Activated CD8-positive, alpha-beta T cell treated with anti-CD3 and anti-CD28 coated beads, Interleukin-2, amount 10 ng/mL, durations not matched to agents 7 days and 5 days (primary cell): Measurements from ENCODE around the gene TPSD1. TPM values are rescaled to one million over a fixed set of nuclear protein-coding genes. Genes with fewer than 3 reads are reported as not detected.

Experiments used
- ATAC-seq: fragments of 150-1000 bp; cut with Tn5 transposase; one replicate; pipeline ENCODE4 v1.10.0; 2021; ENCODE audit warnings: moderate library complexity
- CTCF ChIA-PET: fragments of 350-600 bp; sonication (Branson Sonifier 250); formaldehyde crosslinking; loops from one replicate; lab custom pipeline; 2021; ENCODE audit warnings: antibody characterized with exemption; lab: Charles Lee
- POLR2A ChIA-PET: fragments of 350-600 bp; sonication (Branson Sonifier 250); formaldehyde crosslinking; loops from one replicate; lab custom pipeline; 2021; ENCODE audit warnings: antibody characterized with exemption; lab: Charles Lee
- DNase-seq: peaks from one replicate; pipeline ENCODE4 v3.0.0-alpha.2; 2020
- H3K27ac Mint-ChIP-seq: one replicate; pipeline ENCODE4 v1.8.0; 2021; ENCODE audit warnings: mild to moderate bottlenecking, mixed read lengths
- H3K27me3 Mint-ChIP-seq: one replicate; pipeline ENCODE4 v1.8.0; 2021; ENCODE audit warnings: low read depth, mixed read lengths
- H3K36me3 Mint-ChIP-seq: one replicate; pipeline ENCODE4 v1.8.0; 2021; ENCODE audit warnings: low read depth, mixed read lengths
- H3K4me1 Mint-ChIP-seq: one replicate; pipeline ENCODE4 v1.8.0; 2021; ENCODE audit warnings: low read depth, mixed read lengths
- H3K4me3 Mint-ChIP-seq: one replicate; pipeline ENCODE4 v1.8.0; 2021; ENCODE audit warnings: mild to moderate bottlenecking, mixed read lengths
- H3K9me3 Mint-ChIP-seq: one replicate; pipeline ENCODE4 v1.8.0; 2022; ENCODE audit warnings: mixed read lengths; ENCODE audit not compliant: insufficient read depth
- total RNA-seq, 2 experiments: library from RNA; stranded (reverse); gene quantifications; one replicate each; pipeline ENCODE4 v1.2.3, GENCODE V29; 2021

The TPSD1 gene
- total RNA-seq, 2 experiments from 2014 or later, result not detected

DNA sequence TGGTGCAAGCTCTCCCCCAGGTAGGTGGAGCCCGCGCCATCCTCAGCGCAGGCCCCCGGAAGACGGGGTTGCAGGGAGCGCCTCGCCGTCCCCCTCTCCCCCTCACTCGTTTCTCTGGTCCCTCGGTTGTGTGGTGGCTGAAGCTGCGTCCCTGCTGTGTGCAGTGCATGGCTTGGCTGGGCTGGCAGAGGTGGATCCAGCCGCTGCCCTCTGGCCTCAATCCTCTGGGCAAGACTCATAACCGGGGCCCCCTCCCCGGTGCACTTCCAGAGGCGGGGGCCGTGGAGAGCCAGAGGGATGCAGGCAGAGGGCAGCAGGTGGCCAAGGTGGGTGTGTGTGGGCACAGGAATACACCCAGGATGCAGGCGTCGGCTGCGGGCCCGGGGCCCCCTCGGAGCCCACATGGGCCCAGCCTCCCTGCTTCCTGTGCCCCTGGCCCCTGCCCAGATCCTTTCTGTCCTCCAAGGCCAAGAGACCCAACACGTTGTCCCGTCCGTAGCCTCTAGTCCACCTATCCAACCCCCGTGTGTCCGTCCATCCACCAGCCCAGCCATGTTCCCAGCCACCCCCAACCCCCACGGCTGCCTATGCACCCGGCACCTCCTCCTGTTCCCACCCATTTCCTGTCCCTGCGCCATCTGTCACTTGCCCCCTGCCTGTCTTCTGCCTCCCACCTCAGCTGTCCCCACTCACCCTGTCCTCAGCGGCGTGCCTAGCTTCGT lies 40.1 kb upstream of the TPSD1 start:
- DNase-seq (no peak), ATAC-seq (no peak)
- Mint-ChIP-seq H3K9me3 (no peaks in the 10 kb centered on the region), H3K27me3 (no peaks in the 10 kb centered on the region), H3K4me1 (no peaks in the 10 kb centered on the region), H3K27ac (no peak overlapping the region), H3K36me3 (no peaks in the 10 kb centered on the region), H3K4me3 (no peak overlapping the region)
- ChIA-PET POLR2A (no interaction called here), CTCF (no interaction called here)

DNA sequence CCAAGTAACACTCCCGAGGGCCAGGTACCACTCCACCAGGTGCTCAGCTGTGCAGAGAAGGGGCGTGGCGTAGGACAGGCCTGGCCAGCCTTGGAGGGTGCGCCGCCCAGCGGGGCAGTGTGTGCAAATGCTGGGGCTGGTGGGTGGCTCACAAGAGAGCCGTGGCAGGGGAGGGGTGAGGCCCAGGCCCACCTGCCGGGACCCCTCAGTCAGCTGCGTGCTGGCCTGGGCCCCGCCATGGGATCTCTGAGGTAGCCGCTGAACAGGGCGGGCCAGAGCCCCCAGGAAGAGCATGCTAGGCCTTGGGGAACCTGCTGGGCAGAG lies 39.6 kb upstream of the TPSD1 start:
- no peak overlapping the region for H3K27ac Mint-ChIP-seq
- H3K9me3 Mint-ChIP-seq, result no peaks in the 10 kb centered on the region

GRCh38 chr16:1216681-1217400 lies 39.0 kb upstream of the TPSD1 start:
- ATAC-seq (no peak), DNase-seq (no peak)
- Mint-ChIP-seq H3K9me3 (no peaks in the 10 kb centered on the region), H3K36me3 (no peaks in the 10 kb centered on the region), H3K4me1 (no peaks in the 10 kb centered on the region), H3K4me3 (no peak overlapping the region), H3K27me3 (no peaks in the 10 kb centered on the region), H3K27ac (no peak overlapping the region)
- POLR2A ChIA-PET, result no interaction called here
- CTCF ChIA-PET, result no interaction called here

More for the DNA sequence above, 39.6 kb upstream of the TPSD1 start:
- DNase-seq (no peak), ATAC-seq (no peak)
- Mint-ChIP-seq H3K27me3 (no peaks in the 10 kb centered on the region), H3K36me3 (no peaks in the 10 kb centered on the region), H3K4me3 (no peak overlapping the region), H3K4me1 (no peaks in the 10 kb centered on the region)
- ChIA-PET CTCF (no interaction called here), POLR2A (no interaction called here)

GRCh38 chr16:1217526-1217925 lies 38.3 kb upstream of the TPSD1 start:
- Mint-ChIP-seq H3K27me3 (no peaks in the 10 kb centered on the region), H3K36me3 (no peaks in the 10 kb centered on the region), H3K4me3 (no peak overlapping the region), H3K4me1 (no peaks in the 10 kb centered on the region), H3K27ac (no peak overlapping the region), H3K9me3 (no peaks in the 10 kb centered on the region)
- ChIA-PET POLR2A (no interaction called here), CTCF (no interaction called here)
- ATAC-seq, result no peak
- no peak for DNase-seq

GRCh38 chr16:1218061-1218929 lies 37.6 kb upstream of the TPSD1 start:
- CTCF ChIA-PET, result no interaction called here
- H3K4me1 Mint-ChIP-seq, result no peaks in the 10 kb centered on the region
- POLR2A ChIA-PET, result no interaction called here
- no peaks in the 10 kb centered on the region for H3K9me3 Mint-ChIP-seq
- ATAC-seq (no peak), DNase-seq (no peak)
- H3K27me3 Mint-ChIP-seq, result no peaks in the 10 kb centered on the region
- H3K36me3 Mint-ChIP-seq, result no peaks in the 10 kb centered on the region
- no peak overlapping the region for H3K27ac Mint-ChIP-seq
- no peak overlapping the region for H3K4me3 Mint-ChIP-seq

DNA sequence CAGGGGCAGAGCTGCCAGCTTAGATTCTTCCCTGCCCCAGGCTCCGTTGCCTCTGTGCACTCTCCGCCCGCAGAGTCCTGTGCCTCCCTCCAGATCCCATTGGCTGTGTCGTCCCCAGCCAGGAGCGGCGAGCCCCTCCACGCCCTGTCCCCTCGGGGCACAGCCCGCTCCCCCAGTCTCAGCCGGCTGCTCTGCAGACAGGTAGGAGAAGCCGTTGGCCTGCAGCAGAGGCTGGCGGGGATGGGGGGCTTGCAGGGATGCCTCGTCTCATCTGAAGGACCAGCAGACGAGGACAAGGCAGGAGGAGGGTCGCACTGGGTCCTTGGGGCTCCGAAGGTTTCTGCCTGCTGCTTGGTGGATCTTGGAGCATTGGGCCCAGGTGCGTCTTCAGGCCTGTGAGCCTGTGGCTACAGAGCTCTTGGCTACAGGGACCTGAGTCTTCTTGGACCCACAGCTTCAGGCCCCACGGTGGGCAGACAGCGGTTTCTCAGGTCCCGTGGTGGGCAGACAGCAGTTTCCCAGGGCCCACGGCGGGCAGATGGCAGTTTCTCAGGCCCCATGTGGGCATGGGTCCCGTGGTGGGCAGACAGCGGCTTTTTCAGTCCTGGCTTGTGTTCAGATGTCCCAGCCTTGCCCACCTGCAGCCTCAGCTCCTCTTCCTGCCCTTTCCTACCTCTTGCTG lies 36.8 kb upstream of the TPSD1 start:
- no peak for DNase-seq

GRCh38 chr16:1220098-1220728 lies 35.7 kb upstream of the TPSD1 start:
- ChIA-PET POLR2A (no interaction called here), CTCF (no interaction called here)
- DNase-seq, result no peak
- H3K4me3 Mint-ChIP-seq, result no peak overlapping the region
- H3K9me3 Mint-ChIP-seq, result no peaks in the 10 kb centered on the region
- H3K27ac Mint-ChIP-seq, result no peak overlapping the region
- no peaks in the 10 kb centered on the region for H3K36me3 Mint-ChIP-seq
- no peaks in the 10 kb centered on the region for H3K4me1 Mint-ChIP-seq
- ATAC-seq, result no peak
- no peaks in the 10 kb centered on the region for H3K27me3 Mint-ChIP-seq

More for the DNA sequence above, 36.8 kb upstream of the TPSD1 start:
- ChIA-PET POLR2A (no interaction called here), CTCF (no interaction called here)
- Mint-ChIP-seq H3K4me1 (no peaks in the 10 kb centered on the region), H3K4me3 (no peak overlapping the region), H3K27ac (no peak overlapping the region), H3K36me3 (no peaks in the 10 kb centered on the region), H3K27me3 (no peaks in the 10 kb centered on the region), H3K9me3 (no peaks in the 10 kb centered on the region)
- no peak for ATAC-seq

- ATAC-seq (no peak), DNase-seq (no peak)
- no peak overlapping the region for H3K4me3 Mint-ChIP-seq
- no peak overlapping the region for H3K27ac Mint-ChIP-seq
- ChIA-PET POLR2A (no interaction called here), CTCF (no interaction called here)
- no peaks in the 10 kb centered on the region for H3K4me1 Mint-ChIP-seq
- H3K36me3 Mint-ChIP-seq, result no peaks in the 10 kb centered on the region
- H3K27me3 Mint-ChIP-seq, result no peaks in the 10 kb centered on the region
- no peaks in the 10 kb centered on the region for H3K9me3 Mint-ChIP-seq
These were observed 34.8 kb upstream of the TPSD1 start for GRCh38 chr16:1220841-1221627.

GRCh38 chr16:1221628-1222552 lies 34.0 kb upstream of the TPSD1 start:
- no peak overlapping the region for H3K27ac Mint-ChIP-seq
- no peaks in the 10 kb centered on the region for H3K4me1 Mint-ChIP-seq
- POLR2A ChIA-PET, result no interaction called here
- no peaks in the 10 kb centered on the region for H3K27me3 Mint-ChIP-seq
- CTCF ChIA-PET, result no interaction called here
- H3K36me3 Mint-ChIP-seq, result no peaks in the 10 kb centered on the region
- ATAC-seq (no peak), DNase-seq (no peak)
- H3K4me3 Mint-ChIP-seq, result no peak overlapping the region
- H3K9me3 Mint-ChIP-seq, result no peaks in the 10 kb centered on the region

DNA sequence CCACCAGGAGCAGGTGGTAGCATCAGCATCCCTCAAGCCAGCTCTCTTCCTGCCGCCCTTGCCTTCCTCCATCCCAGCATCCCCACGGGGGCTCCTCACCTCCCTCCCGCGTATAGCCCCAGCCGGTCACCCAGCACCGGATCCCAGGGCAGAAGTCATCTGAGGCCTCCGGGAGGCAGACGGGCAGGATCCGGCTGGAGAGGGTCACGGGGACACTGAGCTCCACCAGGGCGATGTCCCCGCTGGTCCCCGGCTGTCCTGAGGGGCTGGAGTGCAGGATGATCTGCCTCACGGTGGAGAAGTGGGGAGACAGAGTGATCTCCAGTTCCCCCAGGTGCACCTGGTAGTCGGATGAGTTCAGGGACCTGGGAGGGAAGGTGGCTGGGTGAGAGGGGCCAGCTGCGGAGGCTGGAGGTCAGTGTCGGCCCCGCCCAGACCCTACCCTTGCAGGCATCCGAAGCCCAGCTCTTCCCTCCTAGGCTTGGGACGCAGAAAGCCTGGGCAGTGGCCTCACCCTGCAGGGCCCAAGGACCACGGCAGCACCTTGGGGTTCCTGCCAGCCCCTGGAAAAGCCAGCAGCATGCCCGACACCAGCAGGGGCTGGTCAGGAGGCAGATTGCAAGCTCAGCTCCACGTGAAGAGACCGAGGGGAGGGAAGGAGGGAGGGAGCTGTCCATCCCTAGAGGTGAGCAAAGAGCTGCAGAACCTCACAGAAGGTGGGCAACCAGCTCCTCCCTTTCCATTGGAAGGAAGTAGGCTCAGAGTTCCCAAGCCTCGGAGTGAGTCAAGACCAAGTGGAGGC lies 33.1 kb upstream of the TPSD1 start:
- no peaks in the 10 kb centered on the region for H3K27me3 Mint-ChIP-seq
- DNase-seq (no peak), ATAC-seq (no peak)
- H3K4me3 Mint-ChIP-seq, result no peak overlapping the region
- ChIA-PET CTCF (no interaction called here), POLR2A (no interaction called here)
- H3K27ac Mint-ChIP-seq, result no peak overlapping the region
- no peaks in the 10 kb centered on the region for H3K36me3 Mint-ChIP-seq
- no peaks in the 10 kb centered on the region for H3K4me1 Mint-ChIP-seq
- H3K9me3 Mint-ChIP-seq, result no peaks in the 10 kb centered on the region
